ENCODE results near the gene GPR155. TPM values are rescaled to one million over a fixed set of nuclear protein-coding genes. Genes with fewer than 3 reads are reported as not detected.

GPR155 gene
- total and polyA plus RNA-seq, 4 donors, result 3.1 to 9.4 (median 4.4) TPM

GRCh38 chr2:174430066-174430465, 56.8 kb downstream of the GPR155 start (continued):
- no peak for TF ChIP-seq CTCF (IDR thresholded peaks at IDR 0.05; ENCODE audit: low read depth, low read length, missing input control)
- TF ChIP-seq JUND (IDR thresholded peaks at IDR 0.05), result no peak
- no peak for TF ChIP-seq RXRA (IDR thresholded peaks at IDR 0.05)
- TF ChIP-seq ATF3 (IDR thresholded peaks at IDR 0.05), result no peak
- TF ChIP-seq TAF1 (conservative IDR thresholded peaks at IDR 0.05), result no peak
- TF ChIP-seq SP1 (IDR thresholded peaks at IDR 0.05), result no peak

GRCh38 chr2:174428214-174428613, 58.6 kb downstream of the GPR155 start:
- H3K9ac ChIP-seq (ENCODE audit: low read depth in 1 of 2, low read length in 2 of 2), result no peak overlapping the region
- peaks cover 0 to 10% (median 6%) of the 10 kb centered on the region in 4 donors for H3K36me3 ChIP-seq (ENCODE audit: control insufficient read depth in 4 of 4, insufficient read depth in 3 of 4, low read depth in 1 of 4, low read length in 3 of 4)
- DNase-seq (ENCODE audit: low spot score), result no peak

More at GRCh38 chr2:174428214-174428613, 58.6 kb downstream of the GPR155 start:
- Histone ChIP-seq H3K27ac (ENCODE audit: low read depth in 1 of 2, low read length in 2 of 2) (no peak overlapping the region), H3K4me1 (ENCODE audit: control insufficient read depth in 4 of 4, insufficient read depth in 4 of 4, low read length in 3 of 4) (no peaks in the 10 kb centered on the region), H3K9me3 (ENCODE audit: control insufficient read depth in 4 of 4, low read length in 3 of 4) (no peaks in the 10 kb centered on the region), H3K4me3 (ENCODE audit: low read depth in 1 of 3, low read length in 3 of 3) (no peak overlapping the region), H3K27me3 (ENCODE audit: control insufficient read depth in 4 of 4, insufficient read depth in 4 of 4, low read length in 3 of 4) (no peaks in the 10 kb centered on the region)
- WGBS, result 96% methylated on average over 1 of the region's 1 CpG
- TF ChIP-seq FOXA2 (IDR thresholded peaks at IDR 0.05) (no peak), ATF3 (IDR thresholded peaks at IDR 0.05) (no peak), EGR1 (IDR thresholded peaks at IDR 0.05; ENCODE audit: low read depth in 2 of 2) (no peak), HNF4G (IDR thresholded peaks at IDR 0.05) (no peak), RXRA (IDR thresholded peaks at IDR 0.05) (no peak), GABPA (IDR thresholded peaks at IDR 0.05 in 1 of 2, conservative IDR thresholded peaks at IDR 0.05 in 1 of 2) (no peak), REST (IDR thresholded peaks at IDR 0.05) (no peak), CTCF (IDR thresholded peaks at IDR 0.05; ENCODE audit: low read depth, low read length, missing input control) (no peak), HNF4A (conservative IDR thresholded peaks at IDR 0.05) (no peak), RAD21 (IDR thresholded peaks at IDR 0.05) (no peak), NR2F2 (IDR thresholded peaks at IDR 0.05) (no peak)
